B cell (primary cell): ENCODE measurements around the gene EIF1B. TPM values are rescaled to one million over a fixed set of nuclear protein-coding genes. Genes with fewer than 3 reads are reported as not detected.

Source experiments
- ATAC-seq: fragments of 200-7000 bp; cut with Tn5 transposase; one replicate; pipeline ENCODE4 v1.10.0; 2021; ENCODE audit warnings: low read depth, mild to moderate bottlenecking, moderate number of reproducible peaks, moderate library complexity
- CTCF ChIA-PET: fragments of 350-600 bp; sonication (Branson Sonifier 250); formaldehyde crosslinking; loops from one replicate; lab custom pipeline; 2021; ENCODE audit warnings: antibody characterized with exemption, inconsistent platforms; lab: Charles Lee
- POLR2A ChIA-PET: fragments of 350-600 bp; sonication (Branson Sonifier 250); formaldehyde crosslinking; loops from one replicate; lab custom pipeline; 2021; ENCODE audit warnings: antibody characterized with exemption; lab: Charles Lee
- DNase-seq: peaks from one replicate; pipeline ENCODE4 v3.0.0; 2013
- H2AFZ ChIP-seq: 2 replicates; pipeline ENCODE4 v1.6.1; 2012; ENCODE audit warnings: mild to moderate bottlenecking, low read depth, low read length; ENCODE audit not compliant: insufficient read depth, poor library complexity, severe bottlenecking
- H3K27ac ChIP-seq, 2 donors: 1 replicate in 1 of 2; 2 replicates in 1 of 2; pipeline ENCODE4 v1.5.1; 2012 to 2013; ENCODE audit warnings: low read length in 2 of 2, mild to moderate bottlenecking in 2 of 2, moderate library complexity in 1 of 2
- H3K27me3 ChIP-seq, 4 experiments: fragments of 200-600 bp in 1 of 4; sonication (generic) in 1 of 4; replicated peaks in 1 of 4; 1 replicate in 2 of 4; 2 replicates in 2 of 4; pipeline versions ENCODE4 v1.6.1 to v1.7.0; 2013 to 2016; ENCODE audit warnings: low read length in 3 of 4, mild to moderate bottlenecking in 2 of 4, mixed read lengths in 1 of 4, moderate library complexity in 1 of 4; ENCODE audit not compliant: insufficient read depth in 4 of 4, control insufficient read depth in 3 of 4; ENCODE audit errors: control extremely low read depth in 1 of 4
- H3K36me3 ChIP-seq, 2 experiments: replicated peaks in 1 of 2; 1 replicate in 1 of 2; 2 replicates in 1 of 2; pipeline versions ENCODE4 v1.6.1 to v1.7.1; 2013; ENCODE audit warnings: low read length in 1 of 2; ENCODE audit not compliant: insufficient read depth in 2 of 2, control insufficient read depth in 1 of 2; ENCODE audit errors: control extremely low read depth in 1 of 2, extremely low read depth in 1 of 2
- H3K4me1 ChIP-seq, 2 donors: fragments of 200-600 bp in 1 of 2; sonication (generic) in 1 of 2; 1 replicate in 1 of 2; 2 replicates in 1 of 2; pipeline versions ENCODE4 v1.5.1 to v1.6.1; 2013 to 2017; ENCODE audit warnings: low read length in 2 of 2; ENCODE audit not compliant: control insufficient read depth in 2 of 2, insufficient read depth in 2 of 2
- H3K4me2 ChIP-seq: replicated peaks from 2 replicates; pipeline ENCODE3; 2012; ENCODE audit warnings: mild to moderate bottlenecking, low read depth, low read length; ENCODE audit not compliant: poor library complexity, severe bottlenecking
- H3K4me3 ChIP-seq, 5 experiments: fragments of 200-600 bp in 1 of 5; sonication (generic) in 1 of 5; 1 replicate in 3 of 5; 2 replicates in 2 of 5; pipeline versions ENCODE4 v1.5.1 to v1.7.0; 2011 to 2016; ENCODE audit warnings: low read length in 4 of 5, mild to moderate bottlenecking in 4 of 5, low read depth in 2 of 5, control low read depth in 1 of 5, moderate library complexity in 1 of 5; ENCODE audit not compliant: insufficient read depth in 1 of 5; ENCODE audit errors: control extremely low read depth in 1 of 5, extremely low read depth in 1 of 5
- H3K79me2 ChIP-seq: fragments of 200-600 bp; sonication (generic); one replicate; pipeline ENCODE4 v1.6.0; 2016; ENCODE audit warnings: low read length; ENCODE audit not compliant: control insufficient read depth, insufficient read depth
- H3K9ac ChIP-seq: fragments of 200-600 bp; sonication (generic); 2 replicates; pipeline ENCODE4 v1.6.1; 2017; ENCODE audit warnings: mild to moderate bottlenecking, low read length, moderate library complexity
- H3K9me3 ChIP-seq, 3 donors: one replicate each; pipeline versions ENCODE4 v1.6.1 to v1.7.1; 2013; ENCODE audit warnings: low read length in 2 of 3; ENCODE audit not compliant: control insufficient read depth in 2 of 3, insufficient read depth in 1 of 3; ENCODE audit errors: control extremely low read depth in 1 of 3
- H4K20me1 ChIP-seq: 2 replicates; pipeline ENCODE4 v1.6.0; 2012; ENCODE audit warnings: mild to moderate bottlenecking, low read length; ENCODE audit not compliant: insufficient read depth, control insufficient read depth, poor library complexity, severe bottlenecking
- H3K27ac Mint-ChIP-seq: one replicate; pipeline ENCODE4 v1.8.0; 2021; ENCODE audit warnings: mixed read lengths
- H3K27me3 Mint-ChIP-seq: one replicate; pipeline ENCODE4 v1.8.0; 2021; ENCODE audit warnings: mixed read lengths
- H3K4me1 Mint-ChIP-seq: one replicate; pipeline ENCODE4 v1.8.0; 2021; ENCODE audit warnings: mixed read lengths
- H3K4me3 Mint-ChIP-seq: one replicate; pipeline ENCODE4 v1.8.0; 2021; ENCODE audit warnings: mixed read lengths
- H3K9me3 Mint-ChIP-seq: one replicate; pipeline ENCODE4 v1.8.0; 2022; ENCODE audit warnings: mixed read lengths; ENCODE audit not compliant: insufficient read depth
- CTCF ChIP-seq: fragments of 200-600 bp; IDR thresholded peaks from one replicate; pipeline ENCODE4 v1.8.0; 2022; ENCODE audit warnings: antibody characterized with exemption, mild to moderate bottlenecking
- EZH2 ChIP-seq: IDR thresholded peaks from 2 replicates; pipeline ENCODE4 v1.6.1; 2012; ENCODE audit warnings: borderline replicate concordance, low read depth, mild to moderate bottlenecking, moderate library complexity, low read length; ENCODE audit not compliant: insufficient read depth, poor library complexity, severe bottlenecking
- WGBS: methylation state at CpG from one replicate; pipeline ENCODE4 v1.1.5; 2013; ENCODE audit warnings: missing lambda C conversion rate; ENCODE audit not compliant: insufficient coverage; 5-methylcytosine and 5-hydroxymethylcytosine counted together
- intact Hi-C: fragments of 100-400 bp; cut with micrococcal nuclease; formaldehyde crosslinking; loops from one replicate; pipeline ENCODE4 v1.10.0; 2022
- polyA plus RNA-seq: library from polyadenylated mRNA; depleted of rRNA; stranded (reverse); fragments of >200 nt; gene quantifications from 2 replicates; pipeline ENCODE4 v1.2.3, GENCODE V29; 2012
- total RNA-seq, 2 donors: library from RNA; stranded (reverse); fragments of 120-200 nt in 1 of 2; gene quantifications; 1 replicate in 1 of 2; 2 replicates in 1 of 2; pipeline versions ENCODE4 v1.2.3 to v1.2.4, GENCODE V29; 2013 to 2022

EIF1B gene
- total and polyA plus RNA-seq, 2 donors (not counting 1 experiment from before 2014, with no cell fraction given), result 76.7 to 78.1 TPM

GRCh38 chr3:40358454-40358853, 48.9 kb downstream of the EIF1B start:
- TF ChIP-seq EZH2 (no peak), CTCF (no peak)
- Histone ChIP-seq H3K36me3 (no peaks in the 10 kb centered on the region), H3K4me3 (no peak overlapping the region), H3K9me3 (no peaks in the 10 kb centered on the region), H3K4me2 (no peak overlapping the region), H3K27me3 (no peaks in the 10 kb centered on the region), H3K4me1 (no peaks in the 10 kb centered on the region), H2AFZ (no peak overlapping the region), H4K20me1 (no peaks in the 10 kb centered on the region), H3K79me2 (no peaks in the 10 kb centered on the region), H3K9ac (no peak overlapping the region), H3K27ac (no peak overlapping the region)
- ATAC-seq (no peak), DNase-seq (no peak)
- Mint-ChIP-seq H3K4me3 (no peak overlapping the region), H3K27ac (no peak overlapping the region), H3K27me3 (peaks cover 32% of the 10 kb centered on the region), H3K4me1 (no peaks in the 10 kb centered on the region), H3K9me3 (no peaks in the 10 kb centered on the region)
- ChIA-PET POLR2A (no interaction called here), CTCF (no interaction called here)
- no CpG with 5 or more reads among the region's 1 CpG for WGBS
- intact Hi-C loops, result no loop called here

Other genes starting within 250 kb of the EIF1B start
- not detected in 2 replicates for gene ENTPD3, start 77.5 kb downstream of the EIF1B start, total RNA-seq
- gene ENTPD3, start 77.5 kb downstream of the EIF1B start, polyA plus RNA-seq, result not detected in 2 replicates
- 2,218 and 2,452 TPM in 2 replicates for gene RPL14, start 147.6 kb downstream of the EIF1B start, total RNA-seq
- 413 and 750 TPM in 2 replicates for gene RPL14, start 147.6 kb downstream of the EIF1B start, polyA plus RNA-seq
- 22.8 and 27.6 TPM in 2 replicates for gene ZNF619, start 167.4 kb downstream of the EIF1B start, total RNA-seq
- 3.3 and 3.6 TPM in 2 replicates for gene ZNF619, start 167.4 kb downstream of the EIF1B start, polyA plus RNA-seq
- gene ZNF620, start 196.3 kb downstream of the EIF1B start, total RNA-seq, result 5.3 and 6.6 TPM in 2 replicates
- 1.2 and 2.0 TPM in 2 replicates for gene ZNF620, start 196.3 kb downstream of the EIF1B start, polyA plus RNA-seq
- gene ZNF621, start 215.3 kb downstream of the EIF1B start, total RNA-seq, result 34.6 and 35.2 TPM in 2 replicates
- gene ZNF621, start 215.3 kb downstream of the EIF1B start, polyA plus RNA-seq, result 10.2 and 15.8 TPM in 2 replicates